ENCODE results near the gene TRIP6. TPM values are rescaled to one million over a fixed set of nuclear protein-coding genes. Genes with fewer than 3 reads are reported as not detected.

The TRIP6 gene
- total RNA-seq, 1 experiment from 2014 or later: 102 TPM

- Histone ChIP-seq H3K27me3 (ENCODE audit: insufficient read depth, low read length) (no peaks in the 10 kb centered on the region), H4K20me1 (ENCODE audit: insufficient read depth) (no peaks in the 10 kb centered on the region), H3K4me2 (ENCODE audit: low read length) (no peak overlapping the region), H3K27ac (ENCODE audit: low read depth, low read length) (no peak overlapping the region), H3K9me2 (ENCODE audit: insufficient read depth) (no peaks in the 10 kb centered on the region), H2AFZ (ENCODE audit: low read depth, low read length, poor library complexity, severe bottlenecking) (no peak overlapping the region), H3K4me1 (ENCODE audit: control insufficient read depth in 1 of 2, insufficient read depth in 2 of 2, low read length in 2 of 2) (peaks cover 10 to 25% of the 10 kb centered on the region in 2 experiments), H3K36me3 (ENCODE audit: control insufficient read depth in 1 of 2, insufficient read depth in 2 of 2, low read length in 2 of 2) (no peaks in the 10 kb centered on the region), H3K4me3 (replicated peaks in 1 of 2; ENCODE audit: low read depth in 1 of 2, low read length in 2 of 2) (no peak overlapping the region), H3K79me2 (ENCODE audit: insufficient read depth, low read length) (no peaks in the 10 kb centered on the region), H3K9me3 (ENCODE audit: control insufficient read depth in 1 of 2, insufficient read depth in 1 of 2, low read depth in 1 of 2, low read length in 2 of 2) (no peaks in the 10 kb centered on the region), H3K9ac (ENCODE audit: low read length) (no peak overlapping the region)
- DNase-seq (ENCODE audit: low read depth, low spot score) (no peak), ATAC-seq (no peak)
- BruUV-seq (replicated peaks): no TSS peak
- TF ChIP-seq ELF1 (IDR thresholded peaks at IDR 0.05; ENCODE audit: borderline replicate concordance, low read depth) (no peak), TCF7L2 (IDR thresholded peaks at IDR 0.05; ENCODE audit: borderline replicate concordance, extremely low read depth, insufficient read depth, insufficient read length) (no peak), ZFX (IDR thresholded peaks at IDR 0.05) (no peak), POLR2A (IDR thresholded peaks at IDR 0.05; ENCODE audit: borderline replicate concordance, extremely low read depth, insufficient read depth, insufficient read length) (no peak), ZBTB33 (IDR thresholded peaks at IDR 0.05; ENCODE audit: extremely low read depth, insufficient replicate concordance, low read length) (no peak), SRF (IDR thresholded peaks at IDR 0.05; ENCODE audit: low read depth) (no peak), POLR2AphosphoS5 (IDR thresholded peaks at IDR 0.05; ENCODE audit: low read depth, low read length) (no peak), EZH2 (IDR thresholded peaks at IDR 0.05) (no peak), JUND (IDR thresholded peaks at IDR 0.05) (no peak), SIN3A (IDR thresholded peaks at IDR 0.05; ENCODE audit: low read depth) (no peak), CTCF (IDR thresholded peaks at IDR 0.05 in 2 of 3, conservative IDR thresholded peaks at IDR 0.05 in 1 of 3; ENCODE audit: borderline replicate concordance in 1 of 3, insufficient read depth in 1 of 3, low read depth in 2 of 3, low read length in 2 of 3) (no peak)
- intact Hi-C loops (cut with micrococcal nuclease): no loop called here
- ChIA-PET CTCF (interaction anchor here (1.3 to 2.6 kb wide), 2 partner anchors 31 to 127 kb away, joined by 4 to 10 read pairs; partner anchors contain the start of gene POP7), POLR2A (interaction anchor here (1.1 kb wide), 1 partner anchor 30 kb away, joined by 3 read pairs; no protein-coding TSS in a partner anchor), RAD21 (ENCODE audit: low non-redundant PET in 1 of 2, low total read pairs in 2 of 2, uncharacterized antibody in 2 of 2, unreplicated experiment in 2 of 2) (no interaction called here)
Observed at GRCh38 chr7:100832281-100832633, 34.9 kb upstream of the TRIP6 start.

Data from HCT116 (cell line).